HFF-Myc (cell line): Measurements from ENCODE around the gene SCARB1.

ENCODE experiments used
- DNase-seq: peaks from one replicate; pipeline ENCODE4 v3.0.0-alpha.2; 2011; ENCODE audit warnings: low read depth; ENCODE audit errors: extremely low read depth
- H3K4me3 ChIP-seq: replicated peaks from 2 replicates; pipeline ENCODE4 v1.5.1; 2011; ENCODE audit warnings: low read depth, mild to moderate bottlenecking, control low read depth, low read length
- TF ChIP-seq, protein P1 (sequence below): IDR thresholded peaks from 2 replicates; pipeline ENCODE4 v1.5.1; 2012; ENCODE audit warnings: mild to moderate bottlenecking, low read depth, low read length, control low read depth; ENCODE audit errors: missing control alignments

Gene SCARB1

DNA sequence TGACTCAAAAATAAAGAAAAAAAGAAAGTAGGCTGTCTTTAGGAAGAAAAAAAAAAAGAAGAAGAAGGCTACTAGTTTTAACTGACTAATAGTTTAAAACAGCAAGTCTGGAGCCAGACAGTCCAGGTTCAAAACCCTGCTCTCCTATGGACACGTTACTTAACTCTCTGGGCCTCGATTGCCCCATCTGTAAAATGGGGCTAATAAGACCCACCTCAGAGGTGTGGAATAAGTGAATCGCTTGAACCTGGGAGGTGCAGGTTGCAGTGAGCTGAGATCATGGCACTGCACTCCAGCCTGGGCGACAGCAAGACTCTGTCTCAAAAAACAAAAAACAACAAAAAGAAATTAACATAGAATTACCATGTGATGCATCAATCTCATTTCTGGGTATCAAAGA lies 10.5 kb upstream of the SCARB1 start:
- no peak overlapping the region for H3K4me3 ChIP-seq
- DNase-seq, result no peak
- TF ChIP-seq, protein P1, sequence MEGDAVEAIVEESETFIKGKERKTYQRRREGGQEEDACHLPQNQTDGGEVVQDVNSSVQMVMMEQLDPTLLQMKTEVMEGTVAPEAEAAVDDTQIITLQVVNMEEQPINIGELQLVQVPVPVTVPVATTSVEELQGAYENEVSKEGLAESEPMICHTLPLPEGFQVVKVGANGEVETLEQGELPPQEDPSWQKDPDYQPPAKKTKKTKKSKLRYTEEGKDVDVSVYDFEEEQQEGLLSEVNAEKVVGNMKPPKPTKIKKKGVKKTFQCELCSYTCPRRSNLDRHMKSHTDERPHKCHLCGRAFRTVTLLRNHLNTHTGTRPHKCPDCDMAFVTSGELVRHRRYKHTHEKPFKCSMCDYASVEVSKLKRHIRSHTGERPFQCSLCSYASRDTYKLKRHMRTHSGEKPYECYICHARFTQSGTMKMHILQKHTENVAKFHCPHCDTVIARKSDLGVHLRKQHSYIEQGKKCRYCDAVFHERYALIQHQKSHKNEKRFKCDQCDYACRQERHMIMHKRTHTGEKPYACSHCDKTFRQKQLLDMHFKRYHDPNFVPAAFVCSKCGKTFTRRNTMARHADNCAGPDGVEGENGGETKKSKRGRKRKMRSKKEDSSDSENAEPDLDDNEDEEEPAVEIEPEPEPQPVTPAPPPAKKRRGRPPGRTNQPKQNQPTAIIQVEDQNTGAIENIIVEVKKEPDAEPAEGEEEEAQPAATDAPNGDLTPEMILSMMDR, result no peak

DNA sequence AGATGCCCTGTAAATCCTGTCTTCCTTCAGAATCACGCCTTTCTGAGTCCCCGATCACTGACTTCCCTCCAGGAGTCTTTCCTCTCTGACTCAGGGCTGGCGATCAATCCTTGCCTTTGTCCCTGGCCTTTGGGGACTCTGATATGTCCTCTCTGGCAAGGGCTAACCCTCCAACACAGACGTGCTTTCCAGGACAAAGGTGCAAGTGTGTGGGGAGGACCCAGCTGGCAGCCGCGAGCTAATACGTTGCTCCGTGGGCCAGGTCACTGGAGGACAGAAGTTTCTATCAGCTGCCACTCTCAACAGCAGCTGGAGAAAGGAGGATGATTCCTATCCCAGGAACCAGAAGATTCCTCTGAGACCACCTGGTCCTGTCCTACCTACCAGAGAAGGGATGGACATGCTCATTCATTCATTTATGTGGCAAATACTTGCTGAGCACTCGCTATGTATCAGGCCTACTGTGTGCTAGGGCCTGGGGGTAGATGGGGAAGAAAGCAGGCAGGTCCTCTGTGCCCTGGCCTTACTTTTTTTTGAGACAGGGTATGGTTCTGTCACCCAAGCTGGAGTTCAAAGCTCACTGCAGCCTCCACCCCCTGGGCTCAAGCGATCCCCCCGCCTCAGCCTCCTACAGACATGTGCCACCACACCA lies 8.5 kb upstream of the SCARB1 start:
- TF ChIP-seq, protein P1, result no peak
- H3K4me3 ChIP-seq, result no peak overlapping the region
- DNase-seq, result no peak

- no peak overlapping the region for H3K4me3 ChIP-seq
- DNase-seq, result no peak
- TF ChIP-seq, protein P1, result no peak
Measured at GRCh38 chr12:124871297-124871696, 7.6 kb upstream of the SCARB1 start.

DNA sequence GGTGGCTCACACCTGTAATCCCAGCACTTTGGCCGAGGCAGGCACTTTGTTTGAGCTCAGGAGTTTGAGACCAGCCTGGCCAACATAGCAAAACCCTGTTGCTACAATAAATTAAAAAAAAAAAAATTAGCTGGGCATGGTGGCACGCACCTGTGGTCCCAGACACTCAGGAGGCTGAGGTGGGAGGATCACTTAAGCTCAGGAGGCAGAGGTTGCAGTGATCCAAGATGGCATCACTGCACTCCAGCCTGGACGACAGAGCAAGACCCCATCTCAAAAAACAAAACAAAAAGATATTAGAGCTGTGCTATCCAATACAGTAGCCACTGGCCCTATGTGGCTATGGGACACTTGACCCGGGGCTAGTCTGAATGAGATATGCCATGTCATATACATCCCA lies 6.9 kb upstream of the SCARB1 start:
- DNase-seq, result no peak
- TF ChIP-seq, protein P1, result no peak
- no peak overlapping the region for H3K4me3 ChIP-seq

DNA sequence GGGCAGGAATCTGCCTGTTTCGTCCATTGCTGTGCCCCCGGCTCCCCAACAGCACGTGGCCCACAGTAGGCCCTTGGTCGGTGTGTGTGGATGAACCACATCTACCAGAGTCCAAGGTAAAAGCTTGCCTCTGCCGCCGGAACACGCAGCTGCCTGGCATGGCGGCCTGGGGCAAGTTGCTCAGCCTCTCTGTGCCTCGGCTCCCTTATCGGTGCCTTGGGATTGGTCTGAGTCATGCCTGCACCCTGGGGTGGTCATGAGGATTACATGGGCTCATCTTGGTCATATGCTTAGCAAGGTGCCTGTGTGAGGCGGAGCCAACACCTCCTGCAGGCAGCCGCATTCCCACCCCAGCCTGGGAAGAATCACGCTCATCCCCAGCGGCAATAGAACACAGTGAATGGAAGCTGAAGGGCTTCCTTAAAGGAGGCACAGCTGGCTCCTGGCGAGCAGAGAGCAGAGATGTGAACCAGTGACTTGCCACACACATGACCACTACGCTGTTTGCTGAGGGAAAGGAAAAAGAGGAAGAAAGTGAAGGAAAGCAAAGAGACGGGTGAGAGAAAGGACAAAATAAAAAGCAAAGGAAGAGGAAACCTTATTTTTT lies 5.5 kb upstream of the SCARB1 start:
- TF ChIP-seq, protein P1, result no peak
- no peak overlapping the region for H3K4me3 ChIP-seq
- no peak for DNase-seq

GRCh38 chr12:124868252-124869058 lies 4.8 kb upstream of the SCARB1 start:
- TF ChIP-seq, protein P1, result no peak
- no peak for DNase-seq
- no peak overlapping the region for H3K4me3 ChIP-seq
